BLaER1 treated with 17β-estradiol and CSF1 and Interleukin-3, amounts not matched to agents 10 nM and 100 nM (cell line): ENCODE results near the gene ARL5A.

Experiments used
- H3K27ac ChIP-seq, 11 experiments: shearing (Covaris generic); formaldehyde crosslinking; 2 replicates each; pipeline ENCODE4 v1.8.1; 2022
- H3K27me3 ChIP-seq, 11 experiments: shearing (Covaris generic); formaldehyde crosslinking; 2 replicates each; pipeline ENCODE4 v1.8.1; 2022
- H3K36me3 ChIP-seq, 11 experiments: shearing (Covaris generic); formaldehyde crosslinking; 2 replicates each; pipeline ENCODE4 v1.8.1; 2022
- H3K4me1 ChIP-seq, 10 experiments: shearing (Covaris generic); formaldehyde crosslinking; 2 replicates each; pipeline ENCODE4 v1.8.1; 2022
- H3K4me2 ChIP-seq, 11 experiments: shearing (Covaris generic); formaldehyde crosslinking; 2 replicates each; pipeline ENCODE4 v1.8.1; 2022
- H3K4me3 ChIP-seq, 10 experiments: shearing (Covaris generic); formaldehyde crosslinking; 2 replicates each; pipeline ENCODE4 v1.8.1; 2022
- H3K9ac ChIP-seq, 11 experiments: shearing (Covaris generic); formaldehyde crosslinking; 2 replicates each; pipeline ENCODE4 v1.8.1; 2022
- H3K9me3 ChIP-seq, 11 experiments: shearing (Covaris generic); formaldehyde crosslinking; replicated peaks in 1 of 11; 2 replicates each; pipeline ENCODE4 v1.8.1; 2022
- H4K20me1 ChIP-seq, 11 experiments: shearing (Covaris generic); formaldehyde crosslinking; 2 replicates each; pipeline ENCODE4 v1.8.1; 2022
- Cebpa-rat ChIP-seq, 11 experiments: shearing (Covaris generic); IDR thresholded peaks; 2 replicates each; pipeline ENCODE4 v1.8.1; 2022

The ARL5A gene

DNA sequence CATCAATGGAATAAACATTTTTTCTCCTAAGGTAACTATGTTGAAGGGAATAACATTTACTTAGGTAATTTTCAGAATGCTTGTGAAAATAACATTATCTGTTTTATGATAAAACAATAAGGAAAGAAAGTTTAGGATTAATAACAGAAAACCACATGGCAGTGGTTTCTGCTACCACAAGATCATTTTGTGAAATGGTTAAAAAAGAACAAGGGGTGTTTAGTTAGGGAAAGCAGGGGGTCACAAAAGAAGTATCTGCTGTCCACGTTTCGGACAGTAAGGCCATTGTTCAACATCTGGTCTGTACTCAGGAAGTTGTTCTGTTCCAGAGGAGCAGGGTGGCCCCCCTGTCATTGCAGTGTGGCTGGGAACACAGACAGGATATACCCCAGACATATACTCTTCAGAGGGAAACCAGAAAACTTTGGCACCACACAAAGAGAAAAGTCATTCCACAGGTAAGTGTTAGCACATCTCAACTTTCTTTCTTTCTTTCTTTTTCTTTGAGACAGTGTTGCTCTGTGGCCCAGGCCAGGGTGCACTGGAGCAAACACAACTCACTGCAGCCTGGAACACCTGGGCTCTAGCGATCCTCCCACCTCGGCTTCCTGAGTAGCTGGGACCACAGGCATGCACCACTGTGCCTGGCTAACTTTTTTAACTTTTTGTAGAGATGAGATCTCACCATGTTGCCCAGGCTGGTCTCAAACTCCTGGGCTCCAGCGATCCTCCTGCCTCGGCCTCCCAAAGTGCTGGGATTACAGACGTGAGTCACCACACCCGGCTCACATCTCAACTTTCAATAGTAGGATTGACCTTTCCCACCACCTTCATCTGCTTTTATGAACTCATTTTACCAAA, 14.8 kb upstream of the ARL5A start:
- H3K27ac ChIP-seq, result no peak overlapping the region
- peak overlapping the region in 5 of 11 experiments; percentile 2 to 65 (median 9); a peak in 6 of 22 replicates for H3K4me2 ChIP-seq
- H3K9ac ChIP-seq, result no peak overlapping the region
- H3K36me3 ChIP-seq, result no peaks in the 10 kb centered on the region
- H3K4me3 ChIP-seq, result no peak overlapping the region
- no peaks in the 10 kb centered on the region for H4K20me1 ChIP-seq
- H3K27me3 ChIP-seq, result no peaks in the 10 kb centered on the region
- peaks cover 0 to 53% (median 6%) of the 10 kb centered on the region in 10 experiments; a peak in 14 of 20 replicates for H3K4me1 ChIP-seq
- no peaks in the 10 kb centered on the region for H3K9me3 ChIP-seq
- no peak for TF ChIP-seq Cebpa-rat (IDR thresholded peaks at IDR 0.05)

DNA sequence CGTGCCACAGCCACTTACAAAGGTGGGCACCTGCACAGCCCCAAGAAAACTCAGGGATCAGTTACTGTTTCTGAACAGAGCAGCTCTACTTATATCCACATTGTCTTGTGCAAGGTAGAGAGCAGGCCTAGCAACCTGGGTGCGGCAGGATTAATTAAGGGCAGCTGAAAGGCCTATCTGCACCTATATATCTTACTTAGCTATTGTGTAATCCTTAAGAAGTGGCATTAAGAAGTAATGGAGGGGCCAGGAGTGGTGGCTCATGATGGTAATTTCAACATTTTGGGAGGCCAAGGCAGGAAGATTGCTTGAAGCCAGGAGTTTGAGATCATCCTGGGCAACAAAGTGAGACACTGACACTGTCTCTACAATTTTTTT, 12.8 kb upstream of the ARL5A start:
- Histone ChIP-seq H4K20me1 (no peaks in the 10 kb centered on the region), H3K27me3 (no peaks in the 10 kb centered on the region), H3K27ac (peak overlapping the region in 1 of 11 experiments; percentile 58; a peak in 2 of 22 replicates), H3K4me3 (no peak overlapping the region), H3K9ac (no peak overlapping the region), H3K36me3 (no peaks in the 10 kb centered on the region), H3K9me3 (no peaks in the 10 kb centered on the region), H3K4me2 (peak overlapping the region in 2 of 11 experiments; percentile 53 to 70; a peak in 4 of 22 replicates), H3K4me1 (peaks cover 0 to 50% (median 6%) of the 10 kb centered on the region in 10 experiments; a peak in 14 of 20 replicates)
- TF ChIP-seq Cebpa-rat (IDR thresholded peaks at IDR 0.05), result 0 out of 22 replicates have a peak, but pooled peaks of 1 of the 11 experiments have one; percentile 43

DNA sequence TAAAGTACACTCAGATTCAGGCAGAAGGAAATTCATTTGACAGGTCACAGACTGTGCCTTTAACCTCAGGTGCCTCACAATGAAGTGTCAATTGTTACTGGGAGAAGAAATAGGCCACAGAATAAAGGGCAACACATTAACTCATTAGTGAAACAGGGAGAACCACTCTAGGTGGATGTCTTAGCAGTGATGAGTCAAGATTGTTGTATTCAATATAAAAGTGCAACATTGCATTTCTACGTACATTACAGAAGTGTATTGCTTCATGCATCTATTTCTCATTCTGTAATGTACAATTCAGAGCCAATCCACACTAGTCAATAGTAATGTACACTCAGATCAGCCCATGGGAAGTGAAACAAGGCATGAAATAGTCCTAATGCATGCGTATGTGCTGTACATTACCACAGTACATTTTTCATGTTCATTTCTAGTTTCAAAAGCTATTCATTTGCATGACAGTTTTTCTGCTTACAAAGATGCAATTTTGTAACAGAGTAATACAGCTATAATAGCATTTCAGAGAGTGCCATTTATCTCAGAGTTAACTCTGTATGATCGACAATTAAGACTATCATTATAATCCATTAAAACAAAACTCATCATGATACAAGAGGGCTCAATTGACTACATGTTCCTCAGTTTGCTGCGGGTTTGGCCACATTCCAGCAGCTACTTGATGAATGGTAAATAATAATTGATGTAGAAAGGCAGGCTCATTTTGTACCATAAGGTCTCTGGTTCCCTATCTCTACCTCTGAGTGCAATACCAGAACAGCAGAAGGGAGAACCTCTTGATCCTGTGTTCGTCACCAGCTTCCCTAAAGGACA, 12.2 kb upstream of the ARL5A start:
- peaks cover 0 to 45% (median 6%) of the 10 kb centered on the region in 10 experiments; a peak in 14 of 20 replicates for H3K4me1 ChIP-seq
- H3K4me2 ChIP-seq, result peak overlapping the region in 2 of 11 experiments; percentile 53 to 70; a peak in 4 of 22 replicates
- no peaks in the 10 kb centered on the region for H3K27me3 ChIP-seq
- no peaks in the 10 kb centered on the region for H3K36me3 ChIP-seq
- peak overlapping the region in 3 of 11 experiments; percentile 1 to 71 (median 35); a peak in 4 of 22 replicates for H3K27ac ChIP-seq
- no peak overlapping the region for H3K9ac ChIP-seq
- H3K4me3 ChIP-seq, result no peak overlapping the region
- no peaks in the 10 kb centered on the region for H3K9me3 ChIP-seq
- TF ChIP-seq Cebpa-rat (IDR thresholded peaks at IDR 0.05), result no peak
- H4K20me1 ChIP-seq, result no peaks in the 10 kb centered on the region

GRCh38 chr2:151837926-151838325, 9.7 kb upstream of the ARL5A start:
- H3K9me3 ChIP-seq, result no peaks in the 10 kb centered on the region
- no peak for TF ChIP-seq Cebpa-rat (IDR thresholded peaks at IDR 0.05)
- H3K4me1 ChIP-seq, result peaks cover 0 to 34% (median under 1%) of the 10 kb centered on the region in 10 experiments; a peak in 7 of 20 replicates
- no peak overlapping the region for H3K4me3 ChIP-seq
- no peaks in the 10 kb centered on the region for H3K36me3 ChIP-seq
- no peak overlapping the region for H3K9ac ChIP-seq
- no peaks in the 10 kb centered on the region for H4K20me1 ChIP-seq
- H3K27me3 ChIP-seq, result no peaks in the 10 kb centered on the region
- H3K27ac ChIP-seq, result no peak overlapping the region
- H3K4me2 ChIP-seq, result no peak overlapping the region

GRCh38 chr2:151833984-151834383, 5.8 kb upstream of the ARL5A start:
- Histone ChIP-seq H3K4me3 (no peak overlapping the region), H3K4me2 (peak overlapping the region in 2 of 11 experiments; percentile 36 to 50; a peak in 2 of 22 replicates), H4K20me1 (no peaks in the 10 kb centered on the region), H3K4me1 (peaks cover 0 to 16% (median 1%) of the 10 kb centered on the region in 10 experiments; a peak in 15 of 20 replicates), H3K27ac (no peak overlapping the region), H3K36me3 (no peaks in the 10 kb centered on the region), H3K9ac (no peak overlapping the region), H3K27me3 (no peaks in the 10 kb centered on the region), H3K9me3 (no peaks in the 10 kb centered on the region)
- no peak for TF ChIP-seq Cebpa-rat (IDR thresholded peaks at IDR 0.05)

DNA sequence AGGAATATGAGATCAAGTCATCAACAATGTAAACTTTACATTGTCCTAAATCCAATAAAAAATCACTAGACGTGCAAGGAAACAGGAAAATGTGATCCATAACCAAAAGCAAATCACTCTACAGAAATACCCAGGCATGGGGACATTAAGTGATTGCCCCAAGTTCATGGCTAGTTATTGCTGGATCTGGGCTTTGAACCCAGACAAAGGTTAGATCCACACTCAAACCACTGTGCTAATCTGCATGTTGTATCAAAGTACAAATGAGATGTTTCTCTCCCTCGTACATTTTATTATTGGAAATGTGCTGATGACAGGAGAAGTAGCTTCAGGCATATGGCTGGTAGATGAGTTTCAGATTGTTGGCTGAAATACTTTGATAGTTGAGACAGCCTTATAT, 2.7 kb upstream of the ARL5A start:
- Histone ChIP-seq H3K9me3 (no peaks in the 10 kb centered on the region), H3K4me2 (no peak overlapping the region), H3K36me3 (peaks cover 0 to under 1% (median 0%) of the 10 kb centered on the region in 11 experiments; a peak in 1 of 22 replicates), H4K20me1 (peaks cover 0 to 19% (median 14%) of the 10 kb centered on the region in 11 experiments; a peak in 17 of 22 replicates), H3K4me1 (peaks cover 14 to 31% (median 18%) of the 10 kb centered on the region in 10 experiments), H3K27ac (no peak overlapping the region), H3K4me3 (no peak overlapping the region), H3K9ac (no peak overlapping the region), H3K27me3 (no peaks in the 10 kb centered on the region)
- TF ChIP-seq Cebpa-rat (IDR thresholded peaks at IDR 0.05), result no peak

GRCh38 chr2:151828890-151829324, 686 bp upstream of the ARL5A start:
- Histone ChIP-seq H3K9me3 (no peaks in the 10 kb centered on the region), H3K4me3 (peak overlapping the region; percentile 83 to 99 (median 96)), H3K9ac (peak overlapping the region; percentile 94 to 99 (median 98)), H4K20me1 (peaks cover 14 to 40% (median 35%) of the 10 kb centered on the region in 11 experiments; a peak in 20 of 22 replicates), H3K4me2 (peak overlapping the region; percentile 44 to 83 (median 72)), H3K27ac (peak overlapping the region; percentile 86 to 99 (median 97)), H3K36me3 (peaks cover 0 to 21% (median 5%) of the 10 kb centered on the region in 11 experiments; a peak in 8 of 22 replicates), H3K27me3 (no peaks in the 10 kb centered on the region), H3K4me1 (peaks cover 18 to 44% (median 27%) of the 10 kb centered on the region in 10 experiments)
- no peak for TF ChIP-seq Cebpa-rat (IDR thresholded peaks at IDR 0.05)

- TF ChIP-seq Cebpa-rat (IDR thresholded peaks at IDR 0.05), result no peak
- H3K36me3 ChIP-seq, result peaks cover 0 to 33% (median 5%) of the 10 kb centered on the region in 11 experiments; a peak in 10 of 22 replicates
- H3K27ac ChIP-seq, result peak overlapping the region; percentile 86 to 99 (median 97)
- peaks cover 21 to 52% (median 47%) of the 10 kb centered on the region in 11 experiments; a peak in 21 of 22 replicates for H4K20me1 ChIP-seq
- no peaks in the 10 kb centered on the region for H3K27me3 ChIP-seq
- peaks cover 18 to 45% (median 27%) of the 10 kb centered on the region in 10 experiments for H3K4me1 ChIP-seq
- H3K4me3 ChIP-seq, result peak overlapping the region; percentile 83 to 99 (median 96)
- H3K9ac ChIP-seq, result peak overlapping the region; percentile 94 to 99 (median 98)
- peak overlapping the region; percentile 78 to 94 (median 83) for H3K4me2 ChIP-seq
- H3K9me3 ChIP-seq, result no peaks in the 10 kb centered on the region
Observed at GRCh38 chr2:151827564-151828142, 568 bp downstream of the ARL5A start.
